GM21367 (cell line): Measurements from ENCODE around the gene FAM236C.
"Not testable (repeated sequence)": the region's sequence is repeated elsewhere in the genome, so short reads cannot be mapped to it uniquely, and the experiment has no call there.

Source experiments
- ATAC-seq: cut with Tn5 transposase; IDR thresholded peaks from one replicate; pipeline ENCODE4 v1.9.1; 2021; ENCODE audit not compliant: unreplicated experiment

FAM236C gene

DNA sequence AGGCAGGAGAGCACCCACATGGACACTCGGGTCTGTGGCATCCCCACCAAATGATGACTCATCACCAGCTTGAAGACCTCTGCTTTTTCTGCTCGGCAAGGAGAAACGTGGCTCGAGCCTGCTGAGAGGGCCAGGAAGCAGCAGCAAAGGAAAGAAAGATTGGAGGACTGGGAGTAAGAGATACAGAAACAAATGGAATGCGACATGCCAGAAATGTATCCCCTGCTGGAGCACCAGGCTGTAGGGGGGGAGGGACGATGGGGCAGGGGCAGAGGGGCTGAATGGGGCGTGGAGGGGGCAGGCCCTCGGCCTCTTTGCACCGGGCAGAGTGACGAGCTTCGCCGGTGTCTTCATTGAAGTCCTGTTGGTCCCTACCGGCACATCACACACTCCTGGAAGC, at the start of gene FAM236C:
FAM236C (plus strand) TSS at position 301 of the 400 bp plus-strand sequence. CDS start 100 bp downstream, outside the sequence.
- ATAC-seq = not testable (repeated sequence)

DNA sequence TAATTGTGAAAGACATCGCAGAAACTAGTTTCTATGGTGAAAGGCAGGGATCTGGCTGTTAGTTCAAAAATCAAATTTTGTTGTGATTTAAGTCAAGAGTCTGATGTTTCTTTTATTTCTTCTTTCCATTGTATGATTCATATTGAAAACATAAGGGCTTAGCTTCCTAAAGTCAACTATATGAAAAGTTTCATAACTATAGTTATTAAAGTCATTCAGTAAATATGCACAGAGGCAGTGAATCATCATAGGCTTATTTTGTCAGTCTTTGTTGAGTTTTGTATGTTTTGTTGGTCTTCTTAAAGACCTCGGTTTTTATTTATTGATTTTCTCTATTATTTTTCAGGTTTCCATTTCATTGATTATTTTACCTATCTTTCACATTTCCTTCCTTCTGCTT, 29.5 kb upstream of the FAM236C start:
- ATAC-seq = not testable (repeated sequence)

GRCh38 chrX:72889740-72890139, 22.7 kb upstream of the FAM236C start:
- ATAC-seq = not testable (repeated sequence)

- ATAC-seq = not testable (repeated sequence)
These were observed 3.7 kb downstream of the FAM236C start for GRCh38 chrX:72916096-72916495.

GRCh38 chrX:72932283-72932682, 19.9 kb downstream of the FAM236C start:
- ATAC-seq = not testable (repeated sequence)

GRCh38 chrX:72936455-72936854, 24.0 kb downstream of the FAM236C start:
- ATAC-seq = peak; percentile 47

GRCh38 chrX:72936882-72937455, 24.6 kb downstream of the FAM236C start:
- ATAC-seq = not testable (repeated sequence)

DNA sequence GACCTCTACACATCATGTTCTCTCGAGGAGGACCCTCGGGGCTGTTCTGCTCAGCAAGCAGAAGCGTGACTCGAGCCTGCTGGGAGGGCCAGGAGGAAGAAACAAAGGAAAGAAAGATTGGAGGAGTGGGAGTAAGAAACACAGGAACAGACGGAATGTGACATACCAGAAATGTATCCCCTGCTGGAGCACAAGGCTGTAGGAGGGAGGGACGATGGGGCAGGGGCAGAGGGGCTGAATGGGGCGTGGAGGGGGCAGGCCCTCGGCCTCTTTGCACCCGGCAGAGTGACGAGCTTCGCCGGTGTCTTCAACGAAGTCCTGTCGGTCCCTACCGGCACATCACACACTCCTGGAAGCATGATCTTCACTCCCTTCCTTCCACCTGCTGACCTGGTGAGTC, 25.5 kb downstream of the FAM236C start, which contains the start of gene FAM236A:
FAM236A (plus strand) TSS at position 301 of the 400 bp plus-strand sequence; CDS start at position 358, 57 bp downstream.
- ATAC-seq = not testable (repeated sequence)

GRCh38 chrX:72942272-72942671, 29.9 kb downstream of the FAM236C start:
- not testable (repeated sequence) for ATAC-seq

GRCh38 chrX:72943035-72943818, 30.8 kb downstream of the FAM236C start:
- ATAC-seq = peak; percentile 79

DNA sequence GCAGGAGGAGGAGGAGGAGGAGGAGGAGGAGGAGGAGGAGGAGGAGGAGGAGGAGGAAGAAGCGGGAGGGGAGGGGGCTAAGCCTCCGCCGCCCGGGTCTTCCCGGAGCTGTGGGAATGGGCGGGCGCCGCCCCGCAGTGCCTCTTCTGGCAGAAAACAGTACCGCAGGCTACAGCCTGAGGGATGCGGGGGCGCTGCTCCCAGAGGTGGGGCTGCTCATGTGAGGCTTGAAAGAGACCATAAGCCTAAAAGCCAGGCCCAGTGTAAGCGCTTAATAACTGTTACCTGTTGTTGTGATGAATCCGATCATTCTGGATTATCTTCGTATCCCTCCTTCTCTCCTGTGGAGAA, 31.4 kb downstream of the FAM236C start, which contains the start of gene DMRTC1:
DMRTC1 (minus strand) TSS at position 19 of the 351 bp plus-strand sequence. CDS start 68,143 bp downstream, outside the sequence.
- ATAC-seq = peak; percentile 88

- not testable (repeated sequence) for ATAC-seq
These were observed 47.6 kb downstream of the FAM236C start for GRCh38 chrX:72959971-72960370.
